Stimulated activated effector memory CD8-positive, alpha-beta T cell treated with anti-CD3 and anti-CD28 coated beads, Interleukin-12 subunit alpha, Interleukin-12 subunit beta, amount 100 ng/mL, for 72 hours (primary cell): ENCODE data around the gene ANKRD63.
A peak's percentile ranks its signal among the peaks of the same experiment; 100 is the strongest.

ENCODE experiments used
- ATAC-seq: fragments of 150-1000 bp; cut with Tn5 transposase; 2 replicates; pipeline ENCODE4 v1.10.0; 2021
- DNase-seq, 2 donors: peaks; one replicate each; pipeline ENCODE4 v3.0.0; 2021 to 2022; ENCODE audit warnings: low spot score in 2 of 2
- H3K27ac Mint-ChIP-seq: one replicate; pipeline ENCODE4 v1.8.0; 2022; ENCODE audit warnings: mild to moderate bottlenecking, mixed read lengths
- H3K36me3 Mint-ChIP-seq: one replicate; pipeline ENCODE4 v1.8.0; 2022; ENCODE audit warnings: mild to moderate bottlenecking, mixed read lengths
- H3K4me1 Mint-ChIP-seq: one replicate; pipeline ENCODE4 v1.8.0; 2022; ENCODE audit warnings: mixed read lengths
- H3K4me3 Mint-ChIP-seq: one replicate; pipeline ENCODE4 v1.8.0; 2022; ENCODE audit warnings: mild to moderate bottlenecking, mixed read lengths
- H3K9me3 Mint-ChIP-seq: one replicate; pipeline ENCODE4 v1.8.0; 2022; ENCODE audit warnings: mixed read lengths

ANKRD63 gene

GRCh38 chr15:40281057-40281800 is 1.6 kb downstream of the ANKRD63 start:
- ATAC-seq = no peak
- no peaks in the 10 kb centered on the region for H3K9me3 Mint-ChIP-seq
- DNase-seq = no peak
- peaks cover 5% of the 10 kb centered on the region for H3K4me1 Mint-ChIP-seq
- H3K36me3 Mint-ChIP-seq = no peaks in the 10 kb centered on the region
- H3K27ac Mint-ChIP-seq = no peak overlapping the region
- peak overlapping the region; percentile 52 for H3K4me3 Mint-ChIP-seq

DNA sequence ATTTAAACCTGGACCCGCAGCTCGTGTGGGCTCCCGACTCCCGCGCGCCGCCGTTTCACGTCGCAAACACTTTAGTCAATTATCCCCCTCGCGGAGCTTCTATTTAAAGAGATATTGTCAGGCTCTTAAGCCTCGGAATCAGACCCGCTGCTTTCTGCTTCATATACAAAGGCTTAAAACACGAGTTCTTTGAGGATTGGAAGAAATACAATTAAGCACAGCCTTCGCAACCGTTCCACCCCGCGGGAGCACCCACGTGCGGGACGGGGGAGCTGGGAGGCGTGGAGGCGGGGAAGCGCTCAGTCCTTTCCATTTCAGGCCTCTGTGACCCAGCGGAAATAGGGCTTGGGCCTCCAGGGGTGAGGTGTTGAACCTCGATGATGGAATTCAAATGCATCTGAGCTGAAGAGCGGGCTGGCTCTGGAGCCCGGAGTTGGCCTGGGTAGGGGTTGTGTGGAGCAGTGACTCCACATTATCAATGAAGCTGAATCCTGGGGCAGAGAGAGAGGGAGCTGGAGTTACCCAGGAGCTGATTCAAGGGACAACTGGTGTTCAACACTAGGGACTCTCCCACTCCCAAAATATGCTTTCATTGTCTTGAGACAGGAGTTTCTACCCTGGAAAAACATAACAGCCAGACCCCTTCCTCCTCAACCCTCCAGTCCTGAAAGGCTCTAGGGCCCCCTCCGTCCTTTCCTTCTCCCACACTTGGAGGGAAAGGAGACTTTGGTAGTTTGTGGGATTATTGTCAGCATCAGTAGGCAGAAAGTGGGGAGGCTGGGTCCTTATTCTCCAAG is 2.4 kb downstream of the ANKRD63 start:
- ATAC-seq (no peak), DNase-seq (no peak)
- Mint-ChIP-seq H3K4me1 (peaks cover 5% of the 10 kb centered on the region), H3K4me3 (peak overlapping the region; percentile 52), H3K9me3 (no peaks in the 10 kb centered on the region), H3K27ac (no peak overlapping the region), H3K36me3 (no peaks in the 10 kb centered on the region)

- Mint-ChIP-seq H3K4me3 (no peak overlapping the region), H3K36me3 (no peaks in the 10 kb centered on the region), H3K4me1 (peaks cover 8% of the 10 kb centered on the region), H3K27ac (no peak overlapping the region), H3K9me3 (no peaks in the 10 kb centered on the region)
- peak; percentile 53 for ATAC-seq
- DNase-seq = peak; percentile 80 to 88
These were observed 3.3 kb downstream of the ANKRD63 start for GRCh38 chr15:40279437-40280141.

DNA sequence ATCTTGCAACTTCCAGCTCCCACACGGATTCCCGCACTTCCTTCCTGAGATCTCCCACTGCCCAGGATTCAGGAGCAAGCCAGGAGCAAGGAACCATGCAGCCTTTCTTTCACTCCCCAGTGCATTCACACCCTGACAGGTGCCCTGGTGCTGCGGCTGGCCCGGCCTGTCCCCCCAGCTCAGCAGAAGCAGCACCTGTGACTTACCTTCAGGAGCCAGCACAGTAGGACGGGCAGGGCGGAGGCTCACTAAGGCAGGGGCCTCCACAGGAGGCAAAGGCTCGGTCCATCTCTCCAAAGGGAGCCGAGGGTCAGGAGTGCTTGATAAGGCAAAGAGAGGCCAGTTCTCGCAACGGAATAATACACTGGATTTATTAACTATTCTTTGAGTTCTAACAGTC is 4.8 kb downstream of the ANKRD63 start:
- ATAC-seq (no peak), DNase-seq (no peak)
- Mint-ChIP-seq H3K36me3 (no peaks in the 10 kb centered on the region), H3K4me3 (no peak overlapping the region), H3K4me1 (peaks cover 11% of the 10 kb centered on the region), H3K27ac (no peak overlapping the region), H3K9me3 (no peaks in the 10 kb centered on the region)

GRCh38 chr15:40277471-40277870 is 5.4 kb downstream of the ANKRD63 start:
- no peak overlapping the region for H3K4me3 Mint-ChIP-seq
- ATAC-seq (no peak), DNase-seq (no peak)
- no peaks in the 10 kb centered on the region for H3K9me3 Mint-ChIP-seq
- no peaks in the 10 kb centered on the region for H3K36me3 Mint-ChIP-seq
- no peak overlapping the region for H3K27ac Mint-ChIP-seq
- H3K4me1 Mint-ChIP-seq = peaks cover 11% of the 10 kb centered on the region

DNA sequence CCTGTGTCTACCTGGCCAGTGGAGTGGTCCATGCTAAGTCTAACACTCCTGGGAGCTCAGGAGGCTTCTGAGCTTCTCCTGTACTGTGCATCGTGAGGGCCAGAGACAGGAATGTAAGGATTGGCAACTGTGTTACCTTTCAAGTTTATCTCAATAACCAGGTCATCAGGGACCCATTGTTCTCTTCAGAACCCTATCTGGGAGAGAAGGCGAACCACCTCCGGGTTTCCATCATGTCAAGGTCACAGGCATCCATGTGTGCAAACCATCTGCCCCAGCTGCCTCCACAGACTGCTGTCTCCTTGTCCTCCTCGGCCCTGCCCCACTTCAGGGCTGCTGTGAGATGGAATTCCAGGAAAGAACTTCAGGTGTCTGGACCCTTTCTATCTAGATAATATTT is 5.9 kb downstream of the ANKRD63 start:
- DNase-seq (no peak), ATAC-seq (no peak)
- H3K36me3 Mint-ChIP-seq = no peaks in the 10 kb centered on the region
- H3K9me3 Mint-ChIP-seq = no peaks in the 10 kb centered on the region
- no peak overlapping the region for H3K4me3 Mint-ChIP-seq
- no peak overlapping the region for H3K27ac Mint-ChIP-seq
- H3K4me1 Mint-ChIP-seq = peaks cover 11% of the 10 kb centered on the region

DNA sequence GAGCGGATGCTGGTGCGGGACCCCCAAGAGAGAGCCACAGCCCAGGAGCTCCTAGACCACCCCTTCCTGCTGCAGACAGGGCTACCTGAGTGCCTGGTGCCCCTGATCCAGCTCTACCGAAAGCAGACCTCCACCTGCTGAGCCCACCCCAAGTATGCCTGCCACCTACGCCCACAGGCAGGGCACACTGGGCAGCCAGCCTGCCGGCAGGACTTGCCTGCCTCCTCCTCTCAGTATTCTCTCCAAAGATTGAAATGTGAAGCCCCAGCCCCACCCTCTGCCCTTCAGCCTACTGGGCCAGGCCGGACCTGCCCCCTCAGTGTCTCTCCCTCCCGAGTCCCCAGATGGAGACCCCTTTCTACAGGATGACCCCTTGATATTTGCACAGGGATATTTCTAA is 6.9 kb downstream of the ANKRD63 start:
- ATAC-seq (no peak), DNase-seq (no peak)
- Mint-ChIP-seq H3K9me3 (no peaks in the 10 kb centered on the region), H3K36me3 (no peaks in the 10 kb centered on the region), H3K4me3 (no peak overlapping the region), H3K4me1 (peaks cover 11% of the 10 kb centered on the region), H3K27ac (peak overlapping the region; percentile 17)

DNA sequence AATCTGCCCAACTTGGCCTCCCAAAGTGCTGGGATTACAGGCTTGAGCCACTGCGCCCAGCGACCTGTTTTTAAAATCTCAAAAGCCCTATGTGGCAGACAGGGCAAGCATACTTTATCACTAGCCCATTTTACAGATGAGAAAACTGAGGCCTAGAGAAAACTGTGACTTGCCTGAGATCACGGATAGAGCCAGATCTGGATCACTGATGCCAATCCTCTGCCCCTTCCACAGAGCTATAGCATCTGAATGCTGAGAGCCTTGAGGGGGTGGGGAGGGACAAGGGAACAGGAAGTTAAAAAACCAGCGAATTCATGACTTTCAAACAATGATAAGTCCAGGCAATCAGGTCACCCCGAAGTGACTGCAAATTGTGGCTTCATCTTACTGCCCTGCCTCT is 7.3 kb downstream of the ANKRD63 start:
- H3K27ac Mint-ChIP-seq = no peak overlapping the region
- ATAC-seq (no peak), DNase-seq (no peak)
- H3K4me1 Mint-ChIP-seq = peaks cover 11% of the 10 kb centered on the region
- H3K9me3 Mint-ChIP-seq = no peaks in the 10 kb centered on the region
- H3K4me3 Mint-ChIP-seq = no peak overlapping the region
- H3K36me3 Mint-ChIP-seq = no peaks in the 10 kb centered on the region

GRCh38 chr15:40274350-40275274 is 8.3 kb downstream of the ANKRD63 start:
- H3K36me3 Mint-ChIP-seq = no peaks in the 10 kb centered on the region
- no peak overlapping the region for H3K27ac Mint-ChIP-seq
- H3K9me3 Mint-ChIP-seq = no peaks in the 10 kb centered on the region
- peak; percentile 68 for ATAC-seq
- peaks cover 11% of the 10 kb centered on the region for H3K4me1 Mint-ChIP-seq
- peak; percentile 92 to 96 for DNase-seq
- H3K4me3 Mint-ChIP-seq = no peak overlapping the region

GRCh38 chr15:40273428-40273827 is 9.4 kb downstream of the ANKRD63 start:
- ATAC-seq (no peak), DNase-seq (no peak)
- no peaks in the 10 kb centered on the region for H3K36me3 Mint-ChIP-seq
- H3K4me3 Mint-ChIP-seq = no peak overlapping the region
- peak overlapping the region; percentile 75 for H3K27ac Mint-ChIP-seq
- H3K4me1 Mint-ChIP-seq = peaks cover 10% of the 10 kb centered on the region
- no peaks in the 10 kb centered on the region for H3K9me3 Mint-ChIP-seq

DNA sequence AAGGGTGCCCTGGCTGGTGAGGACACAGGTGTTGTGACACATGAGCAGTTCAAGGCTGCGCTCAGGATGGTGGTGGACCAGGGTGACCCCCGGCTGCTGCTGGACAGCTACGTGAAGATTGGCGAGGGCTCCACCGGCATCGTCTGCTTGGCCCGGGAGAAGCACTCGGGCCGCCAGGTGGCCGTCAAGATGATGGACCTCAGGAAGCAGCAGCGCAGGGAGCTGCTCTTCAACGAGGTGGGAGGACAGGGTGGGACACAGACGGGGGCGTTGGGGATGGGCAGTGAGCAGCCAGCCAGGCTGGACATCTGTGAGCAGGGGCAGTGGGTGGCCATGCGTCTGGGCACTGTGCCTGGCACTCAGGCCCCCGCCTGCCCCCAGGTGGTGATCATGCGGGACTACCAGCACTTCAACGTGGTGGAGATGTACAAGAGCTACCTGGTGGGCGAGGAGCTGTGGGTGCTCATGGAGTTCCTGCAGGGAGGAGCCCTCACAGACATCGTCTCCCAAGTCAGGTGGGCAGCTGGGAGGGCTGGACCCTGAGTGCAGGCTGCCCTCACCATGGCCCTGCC is 10.3 kb downstream of the ANKRD63 start:
- peak; percentile 41 for ATAC-seq
- no peak for DNase-seq
- no peaks in the 10 kb centered on the region for H3K36me3 Mint-ChIP-seq
- H3K4me1 Mint-ChIP-seq = peaks cover 6% of the 10 kb centered on the region
- H3K27ac Mint-ChIP-seq = no peak overlapping the region
- no peak overlapping the region for H3K4me3 Mint-ChIP-seq
- H3K9me3 Mint-ChIP-seq = no peaks in the 10 kb centered on the region

DNA sequence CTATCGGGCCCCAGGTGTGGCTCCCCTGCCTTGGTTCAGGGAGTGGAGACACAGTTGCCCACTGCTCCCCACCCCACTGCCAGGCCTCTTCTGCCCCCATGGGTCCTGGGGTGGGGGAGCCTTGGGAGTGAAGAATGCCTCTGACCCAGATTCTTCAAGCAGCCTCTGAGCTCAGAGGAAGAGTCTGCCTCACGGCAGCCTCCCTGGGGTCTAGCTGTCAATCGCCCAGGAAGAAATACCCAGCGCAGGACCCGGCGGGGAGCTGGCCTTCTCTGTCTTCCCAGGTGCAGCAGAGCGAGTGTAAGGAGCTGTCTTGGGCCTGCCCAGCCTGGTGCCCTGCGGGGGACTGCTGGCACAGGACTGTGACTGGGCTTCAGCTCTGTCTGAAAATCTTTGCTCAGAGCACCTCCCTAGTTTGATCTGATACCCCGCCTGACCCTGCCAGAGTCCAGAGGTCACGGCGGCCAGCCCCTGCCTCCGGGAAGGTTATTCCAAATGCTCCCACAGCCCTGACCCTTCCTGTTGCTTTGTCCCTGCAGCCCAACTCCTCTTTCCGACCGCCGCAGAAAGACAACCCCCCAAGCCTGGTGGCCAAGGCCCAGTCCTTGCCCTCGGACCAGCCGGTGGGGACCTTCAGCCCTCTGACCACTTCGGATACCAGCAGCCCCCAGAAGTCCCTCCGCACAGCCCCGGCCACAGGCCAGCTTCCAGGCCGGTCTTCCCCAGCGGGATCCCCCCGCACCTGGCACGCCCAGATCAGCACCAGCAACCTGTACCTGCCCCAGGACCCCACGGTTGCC is 11.0 kb downstream of the ANKRD63 start:
- Mint-ChIP-seq H3K27ac (no peak overlapping the region), H3K9me3 (no peaks in the 10 kb centered on the region), H3K36me3 (no peaks in the 10 kb centered on the region), H3K4me3 (no peak overlapping the region), H3K4me1 (peaks cover 6% of the 10 kb centered on the region)
- ATAC-seq (no peak), DNase-seq (no peak)

- H3K27ac Mint-ChIP-seq = peak overlapping the region; percentile 54
- no peaks in the 10 kb centered on the region for H3K9me3 Mint-ChIP-seq
- no peaks in the 10 kb centered on the region for H3K36me3 Mint-ChIP-seq
- H3K4me1 Mint-ChIP-seq = peaks cover 6% of the 10 kb centered on the region
- no peak overlapping the region for H3K4me3 Mint-ChIP-seq
- no peak for ATAC-seq
- no peak for DNase-seq
These were observed 12.4 kb downstream of the ANKRD63 start for GRCh38 chr15:40270246-40270995.
